Kidney (tissue), 14 donors: ENCODE data around the gene TRIM5. TPM values are rescaled to one million over a fixed set of nuclear protein-coding genes. Genes with fewer than 3 reads are reported as not detected.

Source experiments
- DNase-seq, 5 donors: peaks; one replicate each; pipeline ENCODE4 v3.0.0-alpha.2; 2013 to 2020
- FAIRE-seq: peaks from 2 replicates; lab custom pipeline; 2012; peaks lifted over from hg19 to GRCh38; lab: Jason Lieb, UNC
- H3K27ac ChIP-seq, 2 donors: one replicate each; pipeline ENCODE4 v1.7.0; 2013; ENCODE audit warnings: low read depth in 2 of 2, low read length in 2 of 2, inconsistent platforms in 1 of 2
- H3K27me3 ChIP-seq: one replicate; pipeline ENCODE4 v1.7.1; 2013; ENCODE audit warnings: low read length, inconsistent platforms; ENCODE audit not compliant: control insufficient read depth, insufficient read depth
- H3K36me3 ChIP-seq, 3 donors: one replicate each; pipeline versions ENCODE4 v1.7.0 to v1.7.1; 2013; ENCODE audit warnings: low read length in 3 of 3, control low read depth in 1 of 3, inconsistent platforms in 1 of 3; ENCODE audit not compliant: insufficient read depth in 3 of 3, control insufficient read depth in 2 of 3
- H3K4me1 ChIP-seq, 3 donors: one replicate each; pipeline versions ENCODE4 v1.7.0 to v1.7.1; 2013; ENCODE audit warnings: low read length in 3 of 3, inconsistent platforms in 1 of 3, low read depth in 1 of 3; ENCODE audit not compliant: control insufficient read depth in 2 of 3, insufficient read depth in 2 of 3
- H3K4me3 ChIP-seq, 3 donors: one replicate each; pipeline versions ENCODE4 v1.7.0 to v1.8.1; 2013; ENCODE audit warnings: low read length in 3 of 3, control low read depth in 1 of 3, inconsistent platforms in 1 of 3
- H3K9ac ChIP-seq, 3 donors: one replicate each; pipeline versions ENCODE4 v1.7.0 to v1.7.1; 2013; ENCODE audit warnings: low read length in 3 of 3, control low read depth in 1 of 3, inconsistent platforms in 1 of 3
- H3K9me3 ChIP-seq, 3 donors: one replicate each; pipeline versions ENCODE4 v1.7.0 to v1.7.1; 2013; ENCODE audit warnings: low read length in 3 of 3, control low read depth in 1 of 3, inconsistent platforms in 1 of 3; ENCODE audit not compliant: control insufficient read depth in 2 of 3, insufficient read depth in 1 of 3
- CTCF ChIP-seq: IDR thresholded peaks from 3 replicates; pipeline ENCODE4 v1.5.1; 2012; ENCODE audit warnings: mild to moderate bottlenecking, moderate library complexity, borderline replicate concordance; ENCODE audit not compliant: insufficient read depth; ENCODE audit errors: extremely low read depth
- intact Hi-C: fragments of 100-400 bp; cut with DNase I; formaldehyde crosslinking; loops from one replicate; pipeline ENCODE4 v1.11.1; 2022
- polyA plus RNA-seq: library from polyadenylated mRNA; stranded (reverse); fragments of 350-450 nt; fragmentation: Illumina TruSeq; extraction: RNeasy Lipid Tissue Mini Kit (QIAGEN cat#74804); gene quantifications from one replicate; pipeline ENCODE4 v1.2.3, GENCODE V29; 2014; ENCODE audit warnings: low read depth, low replicate concordance; ENCODE audit not compliant: insufficient read depth
- total RNA-seq: library from RNA; stranded (reverse); fragmentation: NEBNext Ultra II Directional; extraction: Animal tissue kit (Norgen Biotek cat#: 25700); gene quantifications from one replicate; pipeline ENCODE4 v1.2.1, GENCODE V29; 2021
- donor health status: control.
- donor health status: control.
- donor health status: control.
- donor health status: control.
- donor health status: control.
- donor health status: DM: yes; HTN: yes; CAD: no.
- donor health status: Normal renal cell carcinoma (clear cell type).

The TRIM5 gene
- total and polyA plus RNA-seq, 2 donors from 2014 or later, result 11.2 to 27.7 TPM

DNA sequence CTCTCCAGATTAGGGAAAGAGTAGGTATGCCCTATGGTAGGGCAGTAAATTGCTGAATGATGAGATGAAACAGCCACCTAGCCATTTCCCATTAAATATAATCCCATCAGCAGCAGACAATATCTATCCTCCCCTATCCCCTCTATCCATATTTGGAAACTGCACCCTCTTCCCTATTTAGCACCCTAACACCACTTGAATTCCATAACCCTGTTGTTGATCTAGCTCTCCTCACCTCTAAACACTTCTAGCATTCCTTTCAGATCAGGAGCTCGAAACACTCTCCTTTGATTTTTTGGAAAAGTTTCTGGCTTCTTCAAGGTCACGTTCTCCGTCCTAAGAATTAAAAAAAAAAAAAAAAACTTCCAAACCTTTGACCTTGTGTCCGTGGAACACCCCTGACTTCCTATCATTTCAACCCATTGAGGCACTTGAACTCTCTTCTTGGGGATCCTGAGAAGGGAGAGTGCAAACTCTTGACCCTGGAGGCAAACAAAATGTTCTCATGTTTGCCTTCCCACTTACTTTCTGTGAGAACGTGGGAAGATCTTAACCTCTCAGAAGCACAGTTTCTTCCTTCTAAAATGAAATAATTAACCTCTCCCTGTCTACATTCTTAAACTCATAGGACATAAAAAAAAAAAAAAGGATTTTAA lies 19.0 kb downstream of the TRIM5 start:
- DNase-seq (no peak), FAIRE-seq (no peak)
- TF ChIP-seq CTCF, result no peak
- Histone ChIP-seq H3K4me3 (no peak overlapping the region), H3K9me3 (no peaks in the 10 kb centered on the region), H3K36me3 (peaks cover 9 to 12% (median 10%) of the 10 kb centered on the region in 3 donors), H3K4me1 (no peaks in the 10 kb centered on the region), H3K27me3 (no peaks in the 10 kb centered on the region), H3K27ac (no peak overlapping the region), H3K9ac (no peak overlapping the region)
- intact Hi-C loops, result no loop called here

GRCh38 chr11:5665051-5665570 lies 19.8 kb downstream of the TRIM5 start:
- no peak for TF ChIP-seq CTCF
- Histone ChIP-seq H3K4me3 (no peak overlapping the region), H3K9me3 (no peaks in the 10 kb centered on the region), H3K4me1 (no peaks in the 10 kb centered on the region), H3K27me3 (no peaks in the 10 kb centered on the region), H3K36me3 (peaks cover 9 to 12% (median 10%) of the 10 kb centered on the region in 3 donors), H3K9ac (no peak overlapping the region), H3K27ac (no peak overlapping the region)
- FAIRE-seq (no peak), DNase-seq (no peak)
- intact Hi-C loops, result no loop called here

GRCh38 chr11:5663511-5663910 lies 21.4 kb downstream of the TRIM5 start:
- Histone ChIP-seq H3K27ac (no peak overlapping the region), H3K9me3 (no peaks in the 10 kb centered on the region), H3K4me1 (no peaks in the 10 kb centered on the region), H3K4me3 (no peak overlapping the region), H3K36me3 (peaks cover 7 to 11% (median 7%) of the 10 kb centered on the region in 3 donors), H3K9ac (no peak overlapping the region), H3K27me3 (no peaks in the 10 kb centered on the region)
- intact Hi-C loops, result no loop called here
- no peak for DNase-seq
- no peak for TF ChIP-seq CTCF
- no peak for FAIRE-seq
